ENCODE results near the gene LRRD1.

GRCh38 chr7:92100534-92100933, 78.4 kb downstream of the LRRD1 start:
- TF ChIP-seq CTCF (IDR thresholded peaks at IDR 0.05) (no peak), POLR2A (IDR thresholded peaks at IDR 0.05) (no peak)

Measured in Peyer's patch (tissue), 4 donors.